ENCODE data around the gene ZNF275. TPM values are rescaled to one million over a fixed set of nuclear protein-coding genes. Genes with fewer than 3 reads are reported as not detected.
"Not testable (repeated sequence)": the region's sequence is repeated elsewhere in the genome, so short reads cannot be mapped to it uniquely, and the experiment has no call there.

ZNF275 gene
- total RNA-seq, 1 experiment from 2014 or later, result 13.4 TPM

DNA sequence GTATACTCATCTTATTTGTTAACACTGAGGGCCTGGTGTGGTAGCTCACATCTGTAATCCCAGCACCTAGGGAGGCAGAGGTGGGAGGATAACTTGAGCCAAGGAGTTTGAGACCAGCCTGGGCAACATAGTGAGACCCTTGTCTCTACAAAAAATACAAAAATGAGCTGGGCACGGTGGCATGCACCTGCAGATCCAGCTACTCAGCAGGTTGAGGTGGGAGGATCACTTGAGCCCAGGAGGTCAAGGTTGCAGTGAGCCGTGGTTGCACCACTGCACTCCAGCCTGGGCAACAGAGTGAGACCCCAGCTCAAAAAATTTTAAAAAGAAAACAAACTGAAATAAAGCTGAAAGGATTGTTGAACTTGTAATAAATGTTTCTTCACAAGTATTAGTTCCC lies 51.0 kb downstream of the ZNF275 start:
- not testable (repeated sequence) for H3K27ac ChIP-seq, H3K36me3 ChIP-seq, DNase-seq

DNA sequence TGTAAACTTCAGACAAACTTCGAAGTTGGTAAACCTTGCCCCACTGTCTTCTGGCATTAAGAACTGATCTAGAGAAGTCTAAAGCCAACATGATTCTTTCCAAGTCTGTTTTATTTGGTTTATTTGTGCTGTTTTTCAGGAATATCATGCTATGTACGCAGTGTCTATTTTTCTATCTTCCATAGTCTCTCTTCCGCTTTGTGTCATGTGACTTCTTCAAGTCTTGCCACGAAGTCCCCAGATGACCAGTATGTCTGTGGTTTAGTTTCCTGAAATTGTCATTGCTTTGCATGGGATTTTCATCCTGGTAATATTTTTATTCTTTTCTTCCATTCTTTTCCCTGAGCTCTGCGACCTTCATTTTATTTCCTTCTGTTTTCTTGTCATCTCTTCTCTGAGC lies 52.1 kb downstream of the ZNF275 start:
- peaks cover 6% of the 10 kb centered on the region; the same call in 1 of the 2 replicates for H3K4me1 ChIP-seq
- H3K9me3 ChIP-seq (replicated peaks), result no peaks in the 10 kb centered on the region
- no peak overlapping the region for H3K27ac ChIP-seq
- H3K27me3 ChIP-seq, result no peaks in the 10 kb centered on the region
- no peaks in the 10 kb centered on the region for H3K36me3 ChIP-seq
- no peak overlapping the region for H3K4me3 ChIP-seq
- no peak for DNase-seq

More for the DNA sequence above, 51.0 kb downstream of the ZNF275 start:
- not testable (repeated sequence) for H3K4me3 ChIP-seq; H3K4me1 ChIP-seq; H3K9me3 ChIP-seq (replicated peaks); H3K27me3 ChIP-seq

DNA sequence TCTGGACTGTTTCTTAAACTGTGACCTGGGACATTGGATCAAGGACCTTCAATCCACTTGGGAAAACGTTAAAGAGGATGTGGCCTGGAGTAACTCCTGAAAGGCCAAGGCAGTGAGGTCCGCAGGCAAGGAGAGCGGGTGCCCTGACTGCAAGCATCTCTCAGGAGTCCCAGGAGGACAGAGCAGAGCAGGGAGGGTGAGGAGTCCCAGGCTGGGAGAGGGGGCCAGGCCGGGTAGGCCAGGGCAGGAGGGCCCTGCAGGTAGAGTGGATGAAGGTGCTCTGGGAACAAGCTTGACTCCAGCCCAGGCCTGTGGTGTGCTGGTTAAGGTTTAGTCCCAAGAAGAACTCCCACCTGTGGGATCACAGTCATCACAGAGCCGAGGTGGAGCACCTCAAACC lies 53.4 kb downstream of the ZNF275 start:
- DNase-seq, result no peak
- Histone ChIP-seq H3K36me3 (no peaks in the 10 kb centered on the region), H3K9me3 (replicated peaks) (no peaks in the 10 kb centered on the region), H3K4me1 (no peaks in the 10 kb centered on the region), H3K4me3 (no peak overlapping the region), H3K27ac (no peak overlapping the region), H3K27me3 (no peaks in the 10 kb centered on the region)

DNA sequence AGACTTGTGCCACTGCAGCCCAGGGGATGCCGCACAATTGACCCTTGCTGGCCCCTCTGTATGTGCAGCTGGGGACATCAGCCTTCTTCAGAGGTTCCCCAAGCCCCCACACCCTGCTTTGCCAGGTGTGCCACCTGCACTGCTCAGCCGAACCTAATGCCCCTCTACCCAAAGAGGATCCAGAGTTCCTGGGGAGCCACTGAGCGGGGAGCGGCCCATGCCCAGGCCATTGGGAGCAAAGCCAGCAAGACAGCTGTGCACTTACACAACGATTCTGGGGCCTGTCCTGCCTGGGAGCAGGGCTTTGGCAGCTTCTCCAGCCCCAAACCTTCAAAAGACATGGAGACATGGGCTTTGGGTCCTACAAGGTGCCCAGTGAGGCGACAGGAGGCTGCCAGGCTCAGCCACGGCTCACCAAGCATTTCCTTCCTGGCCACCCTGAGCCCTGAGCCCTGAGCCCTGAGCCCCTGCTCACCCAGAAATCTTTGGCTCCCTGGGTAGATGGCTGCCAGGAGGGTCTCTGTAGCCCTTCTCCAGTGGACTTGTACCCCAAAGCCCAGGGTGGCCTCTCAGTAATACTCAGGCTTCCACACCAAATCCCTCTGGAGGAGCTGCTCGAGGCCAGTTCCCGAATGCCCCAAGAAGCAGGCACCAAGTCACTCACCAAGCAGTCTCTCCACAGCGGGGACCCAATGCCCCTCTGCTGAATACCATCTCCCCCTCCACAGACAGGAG lies 54.2 kb downstream of the ZNF275 start:
- no peak for DNase-seq

DNA sequence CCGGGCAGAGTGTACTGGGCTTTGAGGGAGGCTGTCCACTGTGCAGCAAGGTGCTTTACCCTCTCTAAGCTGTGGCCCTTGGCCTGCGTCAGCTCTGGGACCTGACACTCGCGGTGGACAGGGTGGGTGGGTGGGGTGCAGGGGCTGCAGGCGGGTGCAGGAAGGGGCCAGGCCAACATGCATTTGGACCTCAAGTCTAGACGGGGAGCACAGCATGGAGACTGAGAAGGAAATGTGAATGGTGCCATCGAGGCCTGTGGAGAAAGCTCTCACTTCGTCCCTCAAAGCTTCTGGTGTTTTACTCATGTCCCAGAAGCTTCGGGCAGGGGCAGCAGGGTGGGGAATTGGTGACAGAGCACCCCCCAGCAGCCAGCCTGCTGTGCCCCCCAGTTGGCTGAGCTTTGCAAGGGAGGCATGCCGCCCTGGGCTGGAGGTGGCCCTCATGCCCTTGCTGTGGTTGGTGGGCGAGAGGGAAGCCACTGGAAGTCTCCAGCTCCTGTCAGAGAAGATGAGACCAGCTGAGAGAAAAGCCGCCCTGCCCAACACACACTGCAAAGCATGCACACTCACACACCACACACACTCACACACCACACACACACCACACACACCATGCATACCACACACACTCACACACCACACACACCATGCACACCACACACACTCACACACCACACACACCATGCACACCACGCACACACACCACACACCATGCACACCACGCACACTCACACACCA lies 54.9 kb downstream of the ZNF275 start:
- no peak overlapping the region for H3K4me3 ChIP-seq
- DNase-seq, result no peak

More for the DNA sequence above, 54.2 kb downstream of the ZNF275 start:
- Histone ChIP-seq H3K27ac (no peak overlapping the region), H3K27me3 (no peaks in the 10 kb centered on the region), H3K36me3 (no peaks in the 10 kb centered on the region), H3K4me1 (no peaks in the 10 kb centered on the region), H3K9me3 (replicated peaks) (no peaks in the 10 kb centered on the region), H3K4me3 (no peak overlapping the region)

DNA sequence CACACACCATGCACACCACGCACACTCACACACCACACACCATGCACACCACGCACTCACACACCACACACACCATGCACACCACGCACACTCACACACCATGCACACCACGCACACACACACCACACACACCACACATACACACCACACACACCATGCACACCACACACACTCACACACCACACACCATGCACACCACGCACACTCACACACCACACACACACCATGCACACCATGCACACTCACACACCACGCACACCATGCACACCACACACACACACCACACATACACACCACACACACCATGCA lies 55.5 kb downstream of the ZNF275 start:
- H3K36me3 ChIP-seq; DNase-seq; H3K9me3 ChIP-seq (replicated peaks); H3K27me3 ChIP-seq; H3K4me1 ChIP-seq; H3K4me3 ChIP-seq; H3K27ac ChIP-seq: not testable (repeated sequence)

More for the DNA sequence above, 54.9 kb downstream of the ZNF275 start:
- H3K36me3 ChIP-seq, result no peaks in the 10 kb centered on the region
- H3K27me3 ChIP-seq, result no peaks in the 10 kb centered on the region
- H3K4me1 ChIP-seq, result no peaks in the 10 kb centered on the region
- no peaks in the 10 kb centered on the region for H3K9me3 ChIP-seq (replicated peaks)
- H3K27ac ChIP-seq, result no peak overlapping the region

DNA sequence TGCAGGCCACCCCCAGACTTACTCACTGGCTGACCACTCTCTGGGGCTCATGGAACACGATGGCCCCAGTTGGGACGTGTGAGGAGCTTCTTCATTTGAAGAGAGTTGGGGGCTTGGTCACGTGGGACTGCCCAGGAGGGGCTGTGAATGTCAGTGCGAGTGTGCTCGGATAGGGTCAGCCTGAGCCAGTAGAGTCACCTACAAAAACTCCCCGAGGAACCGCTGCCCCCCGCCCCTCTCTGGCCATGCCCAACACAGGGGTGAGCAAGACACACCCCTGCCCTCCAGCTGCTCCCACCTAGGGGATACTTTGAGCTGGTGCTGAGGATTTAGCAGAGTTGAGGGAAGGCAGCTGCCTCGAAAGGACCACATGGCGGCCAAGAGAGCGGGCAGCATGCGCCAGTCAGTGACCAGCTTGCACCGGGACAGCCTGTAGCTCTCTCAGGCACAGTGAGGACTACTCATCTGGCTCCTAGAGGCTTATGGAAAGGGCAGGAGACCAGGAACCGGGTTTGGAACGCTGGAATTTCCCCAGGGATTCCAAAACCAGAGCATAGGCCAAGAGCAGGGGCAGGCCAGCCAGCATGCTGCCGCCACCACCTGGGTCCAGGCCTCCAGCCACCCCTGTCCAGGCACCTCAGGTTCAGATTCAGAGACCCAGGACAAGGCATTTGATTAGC lies 58.8 kb downstream of the ZNF275 start:
- Histone ChIP-seq H3K27me3 (no peaks in the 10 kb centered on the region), H3K36me3 (no peaks in the 10 kb centered on the region), H3K4me1 (no peaks in the 10 kb centered on the region), H3K27ac (no peak overlapping the region), H3K9me3 (replicated peaks) (no peaks in the 10 kb centered on the region), H3K4me3 (no peak overlapping the region)
- DNase-seq, result no peak

DNA sequence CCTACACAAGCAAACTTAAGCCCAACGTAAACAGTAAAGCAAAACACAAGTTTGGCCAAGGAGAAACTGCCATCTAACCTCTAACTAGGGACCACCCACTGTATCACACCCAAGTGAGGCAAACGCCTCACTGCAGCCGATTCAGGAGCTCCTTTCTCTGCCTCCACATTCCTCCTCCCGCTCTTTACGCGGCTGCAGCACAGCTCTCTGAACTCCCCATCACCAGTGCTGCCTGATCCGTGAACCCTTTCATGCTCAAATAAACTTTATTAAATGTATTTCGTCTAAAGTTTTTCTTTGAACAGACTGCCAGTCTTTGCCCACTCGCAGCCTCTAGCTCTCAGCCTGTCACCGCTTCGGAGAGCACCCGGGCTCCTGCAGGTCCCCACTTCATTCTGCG lies 60.7 kb downstream of the ZNF275 start:
- H3K9me3 ChIP-seq (replicated peaks), result no peaks in the 10 kb centered on the region
- no peak overlapping the region for H3K4me3 ChIP-seq
- no peaks in the 10 kb centered on the region for H3K36me3 ChIP-seq
- H3K4me1 ChIP-seq, result no peaks in the 10 kb centered on the region
- no peak overlapping the region for H3K27ac ChIP-seq
- no peaks in the 10 kb centered on the region for H3K27me3 ChIP-seq
- DNase-seq, result no peak

DNA sequence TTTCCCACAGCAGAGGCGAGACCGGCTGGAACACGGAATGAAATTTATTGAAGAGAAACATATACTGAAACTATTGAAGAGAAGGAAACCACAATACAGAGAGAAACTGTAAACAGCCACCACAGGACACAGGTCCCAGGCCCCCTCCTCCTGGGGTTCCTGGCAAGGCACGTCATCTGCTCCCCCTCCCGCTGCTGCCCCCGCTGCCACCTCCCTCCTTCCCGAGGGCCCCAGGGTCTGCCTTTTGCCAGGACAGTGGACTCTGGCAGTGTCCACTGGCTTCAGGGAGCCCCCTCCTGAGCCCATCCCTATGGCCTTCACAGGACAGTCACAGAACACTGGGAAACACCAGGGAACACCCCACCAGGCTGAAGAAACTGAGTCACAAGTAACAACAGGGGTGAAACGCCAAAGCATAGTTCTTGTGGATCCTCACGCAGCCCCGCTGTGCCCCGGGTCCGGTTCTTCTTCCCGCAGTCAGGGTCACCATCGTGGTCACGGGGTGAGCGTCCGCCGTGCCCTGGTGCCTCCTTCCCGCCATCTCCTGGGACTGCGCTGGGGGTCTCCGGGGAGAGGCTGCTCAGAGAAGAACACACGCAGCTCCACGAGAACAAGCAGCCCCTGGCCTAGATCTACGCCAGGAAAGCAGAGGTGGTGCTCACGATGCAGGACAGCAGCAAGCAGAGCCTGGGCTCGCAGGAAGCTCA lies 61.8 kb downstream of the ZNF275 start:
- Histone ChIP-seq H3K36me3 (no peaks in the 10 kb centered on the region), H3K4me1 (no peaks in the 10 kb centered on the region), H3K27ac (no peak overlapping the region), H3K9me3 (replicated peaks) (no peaks in the 10 kb centered on the region), H3K27me3 (no peaks in the 10 kb centered on the region), H3K4me3 (no peak overlapping the region)
- no peak for DNase-seq

DNA sequence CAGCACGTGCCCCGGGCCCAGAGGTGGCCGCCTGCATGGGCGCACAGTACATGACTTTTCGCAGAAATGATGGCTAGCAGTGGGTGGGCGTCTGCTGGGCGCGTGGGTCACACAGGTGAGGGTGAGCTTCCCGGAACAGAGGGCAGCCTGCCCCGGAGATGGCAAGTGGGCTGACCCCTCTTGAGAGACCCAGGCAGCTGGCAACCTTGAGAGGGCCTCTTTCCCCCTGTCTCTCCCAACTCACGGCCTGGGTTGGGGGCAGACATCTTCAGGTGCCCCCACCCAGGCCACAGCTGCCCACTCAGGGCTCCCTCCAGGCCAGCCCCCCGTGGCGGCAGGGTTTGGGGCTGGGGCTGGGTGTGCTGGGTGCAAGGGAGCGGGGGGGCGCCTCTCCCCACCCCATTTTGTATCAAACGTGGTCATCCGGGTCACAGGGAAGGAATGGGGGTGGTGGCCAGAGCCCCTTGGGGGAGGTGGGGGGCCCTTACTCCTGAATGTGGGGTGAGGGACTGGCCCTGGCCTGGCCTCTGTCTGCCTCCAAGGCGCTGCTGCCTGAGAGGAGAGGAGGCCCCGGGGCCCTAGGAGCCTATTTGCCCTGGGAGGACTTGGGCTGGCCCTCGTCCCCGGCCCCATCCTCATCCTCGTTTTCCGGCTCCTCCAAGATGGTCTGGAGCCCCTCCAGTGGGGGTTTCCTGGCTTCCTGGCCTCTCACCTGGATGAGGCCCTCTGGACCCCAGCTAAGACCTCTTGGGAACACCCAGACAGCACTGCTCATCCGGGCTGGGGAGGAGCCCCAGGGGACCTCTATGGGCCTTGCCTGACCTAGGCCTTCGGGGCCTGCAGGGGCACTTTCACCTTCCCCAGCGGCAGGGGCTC lies 62.6 kb downstream of the ZNF275 start:
- H3K4me1 ChIP-seq, result no peaks in the 10 kb centered on the region
- H3K4me3 ChIP-seq, result no peak overlapping the region
- H3K36me3 ChIP-seq, result no peaks in the 10 kb centered on the region
- DNase-seq, result no peak
- H3K27ac ChIP-seq, result no peak overlapping the region
- H3K27me3 ChIP-seq, result no peaks in the 10 kb centered on the region
- no peaks in the 10 kb centered on the region for H3K9me3 ChIP-seq (replicated peaks)

DNA sequence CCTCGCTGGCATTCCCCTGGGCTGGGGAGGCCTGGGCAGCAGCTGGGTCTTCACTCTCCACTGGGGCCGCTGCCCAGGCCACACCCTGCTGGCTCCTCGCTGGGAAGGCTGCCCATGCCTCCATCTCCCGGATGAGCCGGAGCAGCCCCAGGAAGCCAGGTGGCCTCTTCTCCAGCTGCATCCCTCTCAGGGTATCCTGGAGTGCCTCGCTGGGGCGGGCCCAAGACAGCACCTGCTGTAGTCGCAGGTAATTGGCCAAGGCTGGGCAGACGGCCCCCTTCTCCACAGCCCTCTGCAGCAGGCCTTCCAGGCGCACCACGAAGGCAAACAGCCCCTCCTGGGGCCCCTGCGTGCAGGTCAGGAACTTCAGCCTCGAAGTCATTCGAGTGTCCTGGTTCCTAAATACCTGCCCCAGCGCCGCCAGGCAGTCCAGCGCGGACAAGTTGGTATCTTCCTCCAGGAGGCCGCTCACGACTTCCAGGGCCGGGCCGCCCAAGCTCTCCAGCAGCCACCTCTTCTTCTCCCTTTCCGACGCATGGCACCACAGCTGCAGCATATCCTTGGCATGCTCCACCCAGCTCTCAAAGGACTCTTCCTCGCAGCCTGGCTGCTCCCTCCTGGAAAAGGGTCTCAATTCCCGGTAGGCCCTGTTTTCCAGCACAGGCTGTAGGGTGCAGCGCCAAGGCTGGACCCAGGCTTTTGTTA lies 63.5 kb downstream of the ZNF275 start:
- Histone ChIP-seq H3K27ac (no peak overlapping the region), H3K4me1 (no peaks in the 10 kb centered on the region)
- DNase-seq, result no peak

DNA sequence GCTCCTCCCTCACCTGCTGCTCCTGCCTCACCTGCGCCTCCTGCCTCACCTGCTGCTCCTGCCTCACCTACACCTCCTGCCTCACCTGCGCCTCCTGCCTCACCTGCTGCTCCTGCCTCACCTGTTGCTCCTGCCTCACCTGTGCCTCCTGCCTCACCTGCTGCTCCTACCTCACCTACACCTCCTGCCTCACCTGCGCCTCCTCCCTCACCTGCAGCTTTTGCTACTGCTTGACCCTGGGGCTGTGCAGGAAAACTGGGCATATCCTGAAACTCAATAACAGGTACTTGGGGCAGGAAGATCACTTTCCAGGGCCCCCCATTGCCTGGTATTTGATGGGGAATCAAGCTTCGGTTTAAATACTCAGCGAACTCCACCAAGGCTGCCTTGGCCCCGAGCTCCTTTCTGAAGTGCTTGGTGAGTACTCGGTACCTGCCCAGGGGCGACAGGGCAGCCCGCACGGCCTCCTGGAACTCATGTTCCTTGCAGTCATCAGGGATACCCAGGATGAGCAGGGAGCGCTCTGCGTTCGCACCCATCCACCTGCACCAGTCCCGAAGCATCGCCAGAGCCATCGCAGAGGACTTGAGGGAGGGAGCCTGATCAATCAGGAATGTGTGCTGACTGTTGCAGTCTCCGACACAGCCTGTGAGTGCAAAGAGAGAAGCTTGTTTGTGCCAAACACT lies 64.5 kb downstream of the ZNF275 start:
- no peak overlapping the region for H3K4me3 ChIP-seq
- no peaks in the 10 kb centered on the region for H3K36me3 ChIP-seq
- H3K9me3 ChIP-seq (replicated peaks), result no peaks in the 10 kb centered on the region
- no peaks in the 10 kb centered on the region for H3K4me1 ChIP-seq
- DNase-seq, result no peak
- H3K27me3 ChIP-seq, result no peaks in the 10 kb centered on the region
- H3K27ac ChIP-seq, result no peak overlapping the region

More for the DNA sequence above, 63.5 kb downstream of the ZNF275 start:
- Histone ChIP-seq H3K36me3 (no peaks in the 10 kb centered on the region), H3K4me3 (no peak overlapping the region), H3K9me3 (replicated peaks) (no peaks in the 10 kb centered on the region), H3K27me3 (no peaks in the 10 kb centered on the region)
